SH-SY5Y (cell line): Measurements from ENCODE around the gene OSBP.

ENCODE experiments used
- GATA2 ChIP-seq: IDR thresholded peaks from 2 replicates; pipeline ENCODE4 v1.6.1; 2011; ENCODE audit warnings: mild to moderate bottlenecking, low read depth, low read length
- GATA3 ChIP-seq: IDR thresholded peaks from 2 replicates; pipeline ENCODE4 v1.6.1; 2011; ENCODE audit warnings: low read depth, mild to moderate bottlenecking, low read length, moderate library complexity

DNA sequence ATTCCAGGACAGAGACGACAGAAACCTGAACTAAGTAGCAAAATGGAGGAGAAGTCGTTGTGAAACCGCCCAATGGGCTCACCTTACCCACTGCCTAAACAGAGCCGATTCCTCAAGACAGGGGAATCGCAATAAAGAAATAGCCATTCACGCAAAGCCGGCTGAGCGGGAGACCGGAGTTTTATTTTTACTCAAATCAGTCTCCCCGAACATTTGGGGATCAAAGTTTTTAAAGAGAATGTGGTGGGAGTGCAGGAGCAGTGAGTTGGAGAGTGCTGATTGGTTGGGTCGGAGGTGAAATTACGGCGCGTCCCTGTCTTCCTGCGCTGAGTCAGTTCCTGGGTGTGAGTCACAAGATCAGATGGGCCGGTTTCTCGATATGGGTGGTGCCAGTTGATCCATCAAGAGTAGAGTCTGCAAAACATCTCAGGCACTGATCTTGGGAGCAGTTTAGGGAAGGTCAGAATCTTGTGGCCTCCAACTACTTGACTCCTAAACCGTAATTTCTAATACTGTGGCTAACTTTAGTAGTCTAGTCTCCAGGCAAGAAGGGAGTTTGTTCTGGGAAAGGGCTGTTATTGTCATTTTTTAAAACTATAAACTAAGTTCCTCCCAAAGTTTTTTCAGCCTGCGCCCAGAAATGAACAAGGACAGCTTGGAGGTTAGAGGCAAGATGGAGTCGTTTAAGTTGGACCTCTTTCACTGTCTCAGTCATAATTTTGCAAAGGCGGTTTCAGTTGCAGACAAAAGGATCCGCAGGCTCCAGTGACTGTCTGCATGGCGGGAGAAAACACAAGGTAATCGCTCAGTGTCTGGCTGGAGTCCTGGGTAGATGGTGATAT, 70.2 kb downstream of the OSBP start:
- TF ChIP-seq GATA2, result no peak
- TF ChIP-seq GATA3, result no peak
